HepG2 (cell line): Measurements from ENCODE around the gene ASF1B. TPM values are rescaled to one million over a fixed set of nuclear protein-coding genes. Genes with fewer than 3 reads are reported as not detected.

Source experiments
- ARID3A ChIP-seq: IDR thresholded peaks from 2 replicates; pipeline ENCODE4 v1.6.1; 2012; ENCODE audit warnings: low read depth, low read length, improper control_type of control experiment
- CBX1 ChIP-seq: IDR thresholded peaks from one replicate; pipeline ENCODE4 v1.6.1; 2016; ENCODE audit warnings: antibody characterized with exemption, low read depth
- FOSL1 ChIP-seq: sonication (generic); formaldehyde crosslinking; IDR thresholded peaks from 2 replicates; pipeline ENCODE4 v1.9.0; 2021; ENCODE audit warnings: missing genetic modification reagents, borderline replicate concordance
- MTA1 ChIP-seq: sonication (generic); formaldehyde crosslinking; IDR thresholded peaks from 2 replicates; pipeline ENCODE4 v1.4.0; 2020; ENCODE audit warnings: missing genetic modification reagents, mild to moderate bottlenecking, borderline replicate concordance
- PHF21A ChIP-seq: sonication (generic); formaldehyde crosslinking; IDR thresholded peaks from 2 replicates; pipeline ENCODE4 v1.5.0; 2020; ENCODE audit warnings: mild to moderate bottlenecking, missing genetic modification reagents
- POGZ ChIP-seq: sonication (generic); formaldehyde crosslinking; IDR thresholded peaks from 2 replicates; pipeline ENCODE4 v1.4.0; 2020; ENCODE audit warnings: mild to moderate bottlenecking, missing genetic modification reagents
- POLR2G ChIP-seq: fragments of 200-400 bp; formaldehyde crosslinking; IDR thresholded peaks from 2 replicates; pipeline ENCODE4 v1.6.1; 2018; ENCODE audit warnings: mild to moderate bottlenecking, low read depth, low read length, moderate library complexity
- RBFOX2 ChIP-seq: fragments of 200-400 bp; formaldehyde crosslinking; IDR thresholded peaks from 2 replicates; pipeline ENCODE4 v1.6.1; 2017; ENCODE audit warnings: low read depth, mild to moderate bottlenecking, low read length
- SNAI1 ChIP-seq: sonication (generic); formaldehyde crosslinking; IDR thresholded peaks from 2 replicates; pipeline ENCODE4 v1.5.0; 2020; ENCODE audit warnings: mild to moderate bottlenecking, missing genetic modification reagents, borderline replicate concordance
- SRSF1 ChIP-seq: fragments of 200-400 bp; formaldehyde crosslinking; optimal IDR thresholded peaks from 2 replicates; pipeline ENCODE3; 2017; ENCODE audit warnings: mild to moderate bottlenecking, low read depth, low read length, moderate library complexity
- STAT6 ChIP-seq: sonication (generic); formaldehyde crosslinking; IDR thresholded peaks from 2 replicates; pipeline ENCODE4 v1.4.0; 2020; ENCODE audit warnings: missing genetic modification reagents, mild to moderate bottlenecking, borderline replicate concordance
- ZBTB14 ChIP-seq: sonication (generic); formaldehyde crosslinking; IDR thresholded peaks from 2 replicates; pipeline ENCODE4 v1.4.0; 2020; ENCODE audit warnings: missing genetic modification reagents
- ZBTB26 ChIP-seq: IDR thresholded peaks from 2 replicates; pipeline ENCODE4 v1.6.1; 2016; ENCODE audit warnings: missing compliant biosample characterization, missing genetic modification reagents, borderline replicate concordance
- ZBTB42 ChIP-seq: sonication (generic); formaldehyde crosslinking; IDR thresholded peaks from 2 replicates; pipeline ENCODE4 v1.5.0; 2020; ENCODE audit warnings: mild to moderate bottlenecking, missing genetic modification reagents
- ZFY ChIP-seq: sonication (generic); formaldehyde crosslinking; IDR thresholded peaks from 2 replicates; pipeline ENCODE4 v1.4.0; 2020; ENCODE audit warnings: missing genetic modification reagents
- ZNF274 ChIP-seq: sonication (generic); formaldehyde crosslinking; IDR thresholded peaks from 2 replicates; pipeline ENCODE4 v1.5.1; 2020; ENCODE audit warnings: mild to moderate bottlenecking, missing genetic modification reagents
- ZNF660 ChIP-seq: sonication (generic); formaldehyde crosslinking; IDR thresholded peaks from 2 replicates; pipeline ENCODE4 v1.5.1; 2020; ENCODE audit warnings: mild to moderate bottlenecking, low read depth, missing genetic modification reagents, borderline replicate concordance
- ZNF670 ChIP-seq: sonication (generic); formaldehyde crosslinking; IDR thresholded peaks from 2 replicates; pipeline ENCODE4 v1.8.0; 2022; ENCODE audit warnings: mild to moderate bottlenecking, missing genetic modification reagents, borderline replicate concordance
- polyA plus RNA-seq, 8 experiments: library from polyadenylated mRNA; depleted of rRNA in 3 of 8; stranded (reverse) in 7 of 8; unstranded in 1 of 8; fragments of >200 nt; fragmentation: Illumina TruSeq in 4 of 8; extraction: Trizol in 4 of 8; gene quantifications; 2 replicates each; pipeline versions ENCODE4 v1.2.1 to v1.2.3, GENCODE V29; 2011 to 2016; ENCODE audit warnings: low read depth in 4 of 8, missing spikeins in 1 of 8, mixed read lengths in 1 of 8; ENCODE audit not compliant: insufficient read depth in 1 of 8
- total RNA-seq, 5 experiments: library from RNA; depleted of rRNA; stranded (reverse); fragments of >200 nt; fragmentation: Illumina TruSeq; extraction: Trizol; gene quantifications; 2 replicates each; pipeline ENCODE4 v1.2.3, GENCODE V29; 2016; ENCODE audit warnings: low read depth in 1 of 5
- TF ChIP-seq, protein P1 (sequence below): sonication (generic); formaldehyde crosslinking; conservative IDR thresholded peaks from 2 replicates; pipeline ENCODE4 v1.8.0; 2022; ENCODE audit warnings: mild to moderate bottlenecking, moderate library complexity, missing genetic modification reagents

The ASF1B gene
- total and polyA plus RNA-seq, 2 of the 13 experiments (the other 11 are each of a cell fraction or from before 2014, with no cell fraction given), result 18.2 to 24.8 TPM

DNA sequence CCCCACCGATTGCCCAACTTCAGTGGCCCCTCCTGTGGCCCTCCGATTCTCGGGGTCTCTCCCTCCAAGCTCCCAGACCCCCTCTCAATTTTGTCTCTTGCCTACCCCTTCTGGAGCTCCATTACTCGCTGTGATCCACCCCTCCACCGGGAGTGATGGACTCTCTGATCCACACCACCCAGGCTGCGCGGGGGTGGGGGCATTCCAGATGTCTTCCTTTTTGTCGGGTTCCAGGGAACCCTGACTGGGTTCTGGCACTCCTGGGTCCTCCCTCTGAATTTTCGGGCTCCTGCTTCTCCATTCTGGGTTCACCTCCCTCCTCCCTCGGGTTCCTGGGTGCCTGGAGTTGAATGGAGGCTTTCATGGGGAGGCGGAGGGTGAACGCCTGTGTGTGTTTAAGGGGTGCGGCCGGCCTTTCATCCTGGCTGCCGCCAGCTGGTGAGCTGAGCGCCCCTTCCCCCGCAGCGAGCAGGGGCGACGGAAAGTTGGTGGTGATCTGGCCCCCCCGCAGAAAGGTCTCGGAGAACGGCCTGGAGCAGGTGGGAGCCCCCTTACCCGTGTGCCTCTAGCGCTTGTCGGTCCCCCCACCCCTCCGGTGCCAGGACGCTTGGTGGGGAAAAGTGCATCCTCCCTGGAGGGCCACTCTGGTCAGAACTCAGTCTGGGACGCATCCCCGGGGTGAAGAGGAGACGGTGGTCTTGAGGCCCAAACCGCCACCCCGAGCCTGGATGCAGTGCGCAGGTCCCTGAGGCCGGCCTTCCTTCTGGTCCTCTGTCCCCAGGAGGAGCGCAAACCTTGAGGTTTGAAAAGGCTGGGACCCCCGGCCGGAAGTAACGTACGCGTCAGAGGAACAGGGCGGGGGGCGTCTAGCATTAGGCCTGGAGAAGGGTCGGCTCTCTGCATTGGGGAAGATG lies 62.2 kb downstream of the ASF1B start (continued):
- TF ChIP-seq SRSF1, result peak; percentile 66
- 0 out of 2 replicates have a peak, but pooled peaks have one; percentile 4 for TF ChIP-seq ZBTB42 (CRISPR knock-in tag)
- peak; percentile 35; the same call in 1 of the 2 replicates for TF ChIP-seq PHF21A (CRISPR knock-in tag)
- 0 out of 2 replicates have a peak, but pooled peaks have one; percentile 58 for TF ChIP-seq ZNF670
- no peak for TF ChIP-seq STAT6 (CRISPR knock-in tag)
- TF ChIP-seq POLR2G, result peak; percentile 42; the same call in 1 of the 2 replicates
- 0 out of 2 replicates have a peak, but pooled peaks have one; percentile 31 for TF ChIP-seq MTA1 (CRISPR knock-in tag)
- no peak for TF ChIP-seq FOSL1 (CRISPR knock-in tag)
- TF ChIP-seq ARID3A, result no peak
- no peak for TF ChIP-seq POGZ (CRISPR knock-in tag)
- TF ChIP-seq ZNF660 (CRISPR knock-in tag), result no peak
- no peak for TF ChIP-seq ZBTB14
- TF ChIP-seq CBX1, result no peak
- 0 out of 2 replicates have a peak, but pooled peaks have one; percentile 54 for TF ChIP-seq SNAI1
- no peak for TF ChIP-seq RBFOX2
- 0 out of 2 replicates have a peak, but pooled peaks have one; percentile 52 for TF ChIP-seq ZNF274 (CRISPR knock-in tag)
- peak; percentile 28; the same call in 1 of the 2 replicates for TF ChIP-seq ZFY (CRISPR knock-in tag)
- TF ChIP-seq, protein P1, sequence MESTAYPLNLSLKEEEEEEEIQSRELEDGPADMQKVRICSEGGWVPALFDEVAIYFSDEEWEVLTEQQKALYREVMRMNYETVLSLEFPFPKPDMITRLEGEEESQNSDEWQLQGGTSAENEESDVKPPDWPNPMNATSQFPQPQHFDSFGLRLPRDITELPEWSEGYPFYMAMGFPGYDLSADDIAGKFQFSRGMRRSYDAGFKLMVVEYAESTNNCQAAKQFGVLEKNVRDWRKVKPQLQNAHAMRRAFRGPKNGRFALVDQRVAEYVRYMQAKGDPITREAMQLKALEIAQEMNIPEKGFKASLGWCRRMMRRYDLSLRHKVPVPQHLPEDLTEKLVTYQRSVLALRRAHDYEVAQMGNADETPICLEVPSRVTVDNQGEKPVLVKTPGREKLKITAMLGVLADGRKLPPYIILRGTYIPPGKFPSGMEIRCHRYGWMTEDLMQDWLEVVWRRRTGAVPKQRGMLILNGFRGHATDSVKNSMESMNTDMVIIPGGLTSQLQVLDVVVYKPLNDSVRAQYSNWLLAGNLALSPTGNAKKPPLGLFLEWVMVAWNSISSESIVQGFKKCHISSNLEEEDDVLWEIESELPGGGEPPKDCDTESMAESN (CRISPR knock-in tag), result 0 out of 2 replicates have a peak, but pooled peaks have one; percentile 8
- 0 out of 2 replicates have a peak, but pooled peaks have one; percentile 16 for TF ChIP-seq ZBTB26 (CRISPR knock-in tag)
